HG02870 (cell line): Measurements from ENCODE around the gene PRIM2.
"Not testable (repeated sequence)": the region's sequence is repeated elsewhere in the genome, so short reads cannot be mapped to it uniquely, and the experiment has no call there.

Experiments used
- ATAC-seq: cut with Tn5 transposase; IDR thresholded peaks from one replicate; pipeline ENCODE4 v1.9.1; 2021; ENCODE audit warnings: mild to moderate bottlenecking, moderate library complexity; ENCODE audit not compliant: unreplicated experiment

PRIM2 gene

DNA sequence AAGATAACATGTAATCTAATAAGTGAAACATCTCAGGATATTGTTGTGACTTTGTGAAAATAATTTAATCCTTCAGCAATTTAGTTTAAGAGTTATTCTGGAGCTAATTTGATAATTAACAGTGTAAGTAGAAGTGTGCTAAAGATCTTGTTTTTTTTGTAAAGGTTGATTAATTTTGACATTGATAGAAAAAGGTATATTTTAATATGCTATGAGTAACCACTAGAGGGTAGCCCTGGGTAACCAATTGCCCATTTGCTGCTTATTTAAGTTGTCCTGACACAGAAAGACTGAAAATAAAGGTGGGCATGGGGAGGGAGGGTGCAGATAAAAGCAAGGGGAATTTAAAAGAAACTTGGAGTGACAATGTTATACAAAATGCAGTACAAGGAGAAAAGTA, 262.1 kb downstream of the PRIM2 start:
- not testable (repeated sequence) for ATAC-seq

DNA sequence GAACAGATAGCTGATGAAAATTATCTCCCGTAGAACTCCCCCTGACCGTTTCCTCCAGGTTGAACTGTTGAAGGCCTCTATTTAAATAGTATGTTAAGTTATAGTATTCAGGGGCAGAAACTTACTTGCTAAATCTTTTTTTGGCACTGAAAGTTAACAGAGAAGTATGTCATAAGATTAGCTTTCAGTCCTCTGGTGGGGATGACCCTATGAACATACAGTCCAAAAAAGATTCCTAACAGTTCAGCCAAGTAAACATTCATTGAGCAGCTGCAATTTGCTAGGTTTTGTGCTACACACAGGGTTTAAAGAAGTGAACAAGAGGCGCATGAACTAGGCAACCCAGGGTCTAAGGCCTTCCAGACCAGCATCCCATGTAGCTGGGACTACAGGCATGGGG, 264.2 kb downstream of the PRIM2 start:
- ATAC-seq, result not testable (repeated sequence)

DNA sequence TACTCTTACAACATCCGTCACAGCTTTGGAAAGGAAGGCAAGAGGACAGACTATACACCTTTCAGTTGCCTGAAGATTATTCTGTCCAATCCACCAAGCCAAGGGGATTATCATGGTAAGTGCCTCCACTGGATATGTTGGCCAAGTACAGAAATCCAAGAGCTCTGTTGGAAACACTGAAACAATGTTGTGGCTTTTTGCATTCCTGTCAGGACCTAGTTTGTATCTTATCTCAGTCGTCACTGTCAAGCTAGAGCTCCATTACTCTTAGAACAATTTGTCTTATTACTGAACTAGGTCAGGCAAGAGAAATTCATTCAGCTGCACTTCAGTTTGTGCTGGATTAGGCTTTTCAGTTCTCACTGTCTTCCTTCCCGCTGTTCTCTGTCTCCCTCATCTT, 283.7 kb downstream of the PRIM2 start:
- not testable (repeated sequence) for ATAC-seq

DNA sequence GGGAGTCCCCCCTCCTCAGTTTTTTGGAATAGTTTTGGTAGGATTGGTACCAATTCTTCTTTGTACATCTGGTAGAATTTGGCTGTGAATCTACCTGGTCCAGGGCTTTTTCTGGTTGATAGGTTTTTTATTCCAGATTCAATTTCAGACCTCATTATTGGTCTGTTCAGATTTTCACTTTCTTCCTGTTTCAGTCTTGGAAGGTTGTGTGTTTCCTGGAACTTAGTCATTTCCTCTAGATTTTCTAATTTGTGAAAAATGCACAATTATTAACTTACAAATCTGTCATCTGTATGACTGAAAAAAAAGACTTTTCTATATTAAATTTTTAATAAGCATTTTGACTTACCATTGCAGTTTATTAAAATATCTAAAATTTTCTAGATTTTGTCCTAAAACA, 287.9 kb downstream of the PRIM2 start:
- not testable (repeated sequence) for ATAC-seq

DNA sequence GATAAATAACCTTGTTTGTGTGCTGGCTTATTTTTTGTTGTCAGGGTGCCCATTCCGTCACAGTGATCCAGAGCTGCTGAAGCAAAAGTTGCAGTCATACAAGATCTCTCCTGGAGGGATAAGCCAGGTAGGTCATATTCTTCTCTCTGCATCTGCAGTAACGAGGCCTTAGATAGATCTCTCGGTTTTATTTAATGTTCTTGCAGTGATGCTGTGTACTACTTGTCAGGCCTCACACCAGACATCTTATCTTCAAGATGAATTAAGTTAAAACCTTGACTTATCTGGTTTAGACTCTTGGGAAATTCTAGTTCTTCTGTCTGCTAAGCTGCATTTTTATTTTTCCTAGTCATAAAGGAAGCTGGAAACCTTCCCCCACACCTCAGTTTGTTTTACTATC, 288.9 kb downstream of the PRIM2 start:
- ATAC-seq, result not testable (repeated sequence)

DNA sequence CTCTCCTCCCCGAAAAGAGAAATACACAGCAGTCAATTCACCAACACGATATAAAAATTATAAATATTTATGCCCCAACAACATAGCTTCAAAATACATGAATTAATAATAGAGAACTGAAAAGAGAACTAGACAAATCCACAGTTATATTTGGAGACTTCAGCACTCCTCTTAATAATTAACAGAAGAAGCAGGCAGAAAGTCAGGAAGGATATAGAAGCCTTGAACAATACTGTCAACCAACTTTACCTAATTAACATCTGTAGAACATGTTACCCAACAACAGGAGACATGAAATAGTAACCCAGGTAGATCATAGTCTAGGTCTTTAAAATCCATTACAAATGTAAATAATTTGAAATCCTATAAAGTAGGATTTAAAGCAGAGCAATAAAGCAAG, 293.2 kb downstream of the PRIM2 start:
- ATAC-seq, result not testable (repeated sequence)

DNA sequence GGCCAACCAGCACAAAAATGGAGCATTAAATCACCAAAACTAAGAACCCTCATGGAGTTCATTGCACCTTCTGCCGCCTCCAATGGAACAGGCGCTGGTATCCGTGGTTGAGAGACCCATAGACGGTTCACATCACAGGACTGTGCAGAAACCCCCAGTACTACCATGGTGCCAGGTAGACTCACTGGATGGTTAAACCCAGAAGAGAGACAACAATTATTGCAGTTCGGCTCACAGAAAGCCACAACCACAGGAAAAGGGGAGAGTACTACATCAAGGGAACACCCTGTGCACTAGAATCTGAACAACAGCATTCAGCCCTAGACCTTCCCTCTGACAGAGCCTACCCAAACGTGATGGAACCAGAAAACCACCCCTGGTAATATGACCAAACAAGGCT, 301.5 kb downstream of the PRIM2 start:
- ATAC-seq, result not testable (repeated sequence)

DNA sequence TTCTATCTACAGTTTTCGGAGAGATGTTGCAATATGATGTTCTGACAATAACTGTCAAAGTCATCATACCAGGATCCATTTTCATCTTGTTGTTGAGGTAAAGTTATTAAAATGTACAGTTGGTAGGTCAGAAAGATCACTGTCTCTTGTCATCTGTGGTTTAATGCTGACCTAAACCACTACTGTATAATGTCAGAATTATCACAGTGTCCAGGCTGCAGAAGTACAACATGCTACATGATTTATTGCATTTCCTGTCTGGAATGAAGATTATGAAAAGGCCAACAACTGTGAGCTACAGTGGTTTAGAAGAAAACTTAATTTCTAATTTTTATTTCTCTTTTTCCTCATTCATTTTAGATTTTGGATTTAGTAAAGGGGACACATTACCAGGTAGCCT, 314.3 kb downstream of the PRIM2 start:
- ATAC-seq, result not testable (repeated sequence)

DNA sequence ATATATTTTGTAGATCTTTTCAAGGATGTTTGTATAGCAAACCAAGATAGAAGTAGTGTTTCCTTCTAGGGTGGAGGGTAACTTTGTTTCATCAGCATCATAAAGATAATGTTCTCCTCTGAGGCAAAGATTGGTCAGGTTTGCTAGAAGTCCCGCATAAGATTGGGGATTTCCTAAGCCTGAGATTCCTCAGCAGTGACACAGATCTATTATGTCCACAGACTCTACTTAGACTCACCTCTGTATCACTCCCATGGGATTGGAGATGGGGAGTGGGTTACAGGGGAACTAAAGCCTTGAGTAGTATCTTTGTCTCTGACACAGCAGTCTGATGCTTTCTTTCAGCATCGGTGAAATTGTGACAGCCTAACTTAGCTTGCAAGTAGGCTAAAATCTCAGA, 341.1 kb downstream of the PRIM2 start:
- not testable (repeated sequence) for ATAC-seq

DNA sequence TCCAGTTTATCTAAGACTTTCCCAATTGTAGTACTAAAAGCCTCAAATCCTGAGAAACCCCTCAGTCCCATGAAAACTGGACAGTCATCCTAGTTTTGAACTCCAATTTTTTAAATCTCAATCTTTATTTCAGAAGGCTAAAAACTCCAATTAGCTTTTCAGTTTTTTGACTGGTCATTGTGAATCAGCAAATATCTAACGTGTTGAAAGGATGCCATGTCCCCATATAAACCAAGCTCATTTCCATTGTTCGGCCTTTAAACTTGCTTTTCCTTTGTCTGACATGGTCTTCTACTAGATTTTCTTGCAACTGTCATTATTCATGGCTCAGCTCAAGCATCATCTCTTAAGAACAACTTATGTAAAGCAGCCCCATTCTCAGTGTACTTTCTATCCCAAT, 342.4 kb downstream of the PRIM2 start:
- ATAC-seq, result not testable (repeated sequence)

DNA sequence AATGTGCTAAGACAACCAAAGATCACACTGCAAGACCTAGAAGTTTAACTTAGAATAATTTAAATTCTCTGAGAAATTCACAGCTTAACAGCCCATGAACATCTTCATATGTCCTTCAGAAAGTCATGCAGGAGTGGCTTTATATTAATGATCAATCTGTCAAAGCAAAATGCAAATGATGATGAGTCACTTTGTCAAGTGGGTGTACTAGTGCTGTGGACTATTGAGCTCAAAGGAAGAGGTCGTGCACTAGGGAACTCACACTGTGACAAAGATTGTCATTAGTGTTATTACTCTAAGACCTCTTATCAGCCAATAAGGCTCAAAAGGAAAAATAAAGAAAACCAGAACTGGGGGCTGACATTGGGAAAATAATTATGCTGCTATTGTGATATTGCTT, 343.5 kb downstream of the PRIM2 start:
- not testable (repeated sequence) for ATAC-seq

DNA sequence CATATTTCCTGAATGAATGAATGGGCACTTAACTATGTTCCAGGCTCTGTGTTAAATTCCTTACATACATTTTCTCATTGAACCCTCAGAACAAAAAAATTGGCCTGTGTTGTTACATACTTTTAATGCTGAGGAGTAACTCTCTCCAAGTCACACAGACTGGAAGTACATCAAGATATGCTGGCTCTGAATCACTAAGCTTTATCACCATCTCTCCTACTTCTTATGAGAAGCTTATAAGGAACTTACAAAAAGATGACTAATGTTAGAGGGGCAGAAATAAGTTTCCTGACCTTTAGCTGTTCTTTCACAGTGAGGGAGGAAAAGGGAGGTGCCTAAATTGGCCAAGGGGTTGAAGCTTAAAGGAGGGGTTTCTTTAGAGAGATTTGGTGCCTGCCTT, 350.7 kb downstream of the PRIM2 start:
- ATAC-seq, result not testable (repeated sequence)

DNA sequence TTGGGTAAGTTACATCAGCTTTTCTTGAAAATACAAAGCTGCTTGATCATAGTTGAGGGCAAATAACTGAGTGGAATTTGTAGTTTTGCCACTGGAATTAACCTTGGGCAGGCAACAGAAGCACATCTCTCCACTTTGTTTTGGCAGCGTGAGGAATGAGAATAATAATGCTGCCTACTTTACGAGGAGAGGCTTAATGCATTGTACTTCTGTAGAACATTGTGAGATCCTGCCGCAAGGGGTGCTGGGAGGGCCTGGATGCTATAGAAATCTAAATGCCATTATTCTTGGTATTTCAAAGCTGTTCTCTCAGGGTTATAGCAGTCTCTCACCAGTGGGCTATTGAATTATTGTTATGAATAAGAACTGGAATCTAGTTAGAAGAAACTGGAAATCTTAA, 353.8 kb downstream of the PRIM2 start:
- ATAC-seq, result not testable (repeated sequence)

DNA sequence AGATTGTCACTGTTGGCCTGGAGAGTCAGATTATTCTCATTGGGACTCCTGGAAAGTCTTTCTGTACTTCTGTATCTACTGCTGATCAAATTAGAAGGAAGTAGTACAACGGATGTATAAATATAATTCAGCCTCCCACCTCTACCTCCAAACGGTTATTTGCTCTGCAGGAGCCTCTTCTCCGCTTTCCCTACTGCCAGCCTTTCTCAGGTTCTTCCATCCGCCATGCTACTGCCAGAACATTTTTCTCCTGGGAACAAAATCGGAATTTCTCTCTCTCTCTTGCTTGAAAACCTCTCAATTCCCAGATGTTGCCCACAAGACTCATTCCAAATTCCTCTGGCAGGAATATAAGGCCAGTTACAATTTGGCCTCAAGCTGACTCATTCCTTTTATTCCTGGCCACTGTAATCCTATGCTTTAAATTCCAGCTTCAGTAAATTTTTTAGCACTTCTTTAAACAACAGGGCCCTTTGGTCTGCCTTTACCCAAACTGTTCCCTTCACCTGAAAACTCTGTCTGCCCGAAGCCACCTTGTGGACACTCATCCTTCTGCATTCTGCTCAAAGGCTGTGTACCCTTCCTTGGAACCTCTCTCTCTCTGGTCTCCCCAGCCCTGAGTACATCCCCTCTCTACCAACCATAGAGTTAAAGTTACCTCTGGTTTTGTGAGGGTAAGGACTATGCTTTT, 354.7 kb downstream of the PRIM2 start:
- ATAC-seq, result not testable (repeated sequence)

DNA sequence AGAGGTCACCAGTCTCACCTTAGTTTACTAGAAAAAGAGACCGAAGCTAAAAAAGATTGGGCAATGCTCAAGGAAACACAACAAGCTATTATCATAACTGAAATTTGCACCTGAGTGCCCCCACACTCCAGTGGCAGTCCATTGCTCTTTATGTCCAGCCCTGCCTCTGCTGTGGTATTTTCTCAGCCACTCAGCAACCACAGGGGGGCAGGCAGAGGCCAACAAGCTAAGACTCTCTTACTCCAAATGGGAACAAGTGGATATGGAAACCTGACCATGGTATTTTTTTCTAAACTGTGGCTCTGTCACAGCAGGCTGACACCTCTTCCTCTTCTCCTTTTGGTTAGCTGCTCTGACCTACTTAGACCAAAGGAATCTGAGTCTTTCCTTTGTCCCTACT, 355.9 kb downstream of the PRIM2 start:
- not testable (repeated sequence) for ATAC-seq

DNA sequence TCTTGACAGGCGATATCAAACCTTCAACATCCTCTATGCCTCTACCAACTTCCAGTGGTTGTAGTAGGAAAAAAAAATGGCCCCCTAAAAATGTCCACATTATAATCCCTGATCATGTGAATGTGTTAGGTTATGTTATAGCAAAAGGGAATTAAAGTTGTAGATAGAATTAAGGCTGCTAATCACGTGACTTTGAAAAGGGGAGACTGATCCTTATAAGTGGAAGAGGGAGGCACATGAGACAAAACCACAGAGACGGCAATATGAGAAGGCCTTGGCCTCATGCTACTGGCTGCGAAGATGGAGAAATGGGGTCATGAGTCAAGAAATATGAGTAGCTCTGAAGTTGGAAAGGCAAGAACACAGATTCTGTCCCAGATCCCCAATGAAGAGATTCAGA, 358.0 kb downstream of the PRIM2 start:
- not testable (repeated sequence) for ATAC-seq

DNA sequence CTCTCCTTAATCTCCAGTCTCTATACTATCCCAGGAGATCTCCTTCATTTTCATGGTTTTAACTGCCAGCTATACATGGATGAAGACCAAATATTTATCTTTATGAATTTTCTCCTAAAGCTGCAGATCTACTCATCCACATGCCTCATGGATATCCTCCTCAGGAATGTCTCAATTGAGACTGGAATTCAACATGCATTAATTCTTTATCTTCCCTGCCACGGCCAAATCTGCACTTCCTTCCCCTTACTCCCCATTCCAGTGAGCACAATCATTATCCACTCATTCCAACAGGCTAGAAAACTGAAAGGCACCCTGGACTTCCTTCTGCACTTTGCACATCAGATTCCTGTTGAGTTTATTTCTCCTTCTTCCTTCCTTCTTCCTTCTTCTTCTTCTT, 379.0 kb downstream of the PRIM2 start:
- ATAC-seq, result not testable (repeated sequence)
